ENCODE measurements around the gene CRB2.

DNA sequence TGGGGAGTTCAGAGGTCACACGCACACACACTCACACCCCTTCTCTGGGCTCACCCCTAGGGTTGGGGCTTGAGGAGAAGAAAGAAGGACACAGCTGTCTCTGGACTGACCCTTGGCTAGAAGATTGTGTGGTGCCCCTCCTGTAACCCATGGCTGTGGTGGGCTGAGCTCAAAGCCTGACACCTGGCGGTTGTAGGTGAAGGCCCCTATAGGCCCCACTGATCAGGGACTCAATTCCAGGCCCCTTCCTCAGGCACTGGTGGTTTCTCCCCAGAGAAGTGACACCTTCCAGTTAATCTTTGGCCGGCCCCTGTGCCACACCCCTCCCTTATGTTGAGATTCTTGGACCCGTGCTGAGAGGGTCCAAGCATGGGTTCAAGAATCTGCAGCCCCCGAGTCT lies 35.2 kb upstream of the CRB2 start:
- TF ChIP-seq, protein P1, sequence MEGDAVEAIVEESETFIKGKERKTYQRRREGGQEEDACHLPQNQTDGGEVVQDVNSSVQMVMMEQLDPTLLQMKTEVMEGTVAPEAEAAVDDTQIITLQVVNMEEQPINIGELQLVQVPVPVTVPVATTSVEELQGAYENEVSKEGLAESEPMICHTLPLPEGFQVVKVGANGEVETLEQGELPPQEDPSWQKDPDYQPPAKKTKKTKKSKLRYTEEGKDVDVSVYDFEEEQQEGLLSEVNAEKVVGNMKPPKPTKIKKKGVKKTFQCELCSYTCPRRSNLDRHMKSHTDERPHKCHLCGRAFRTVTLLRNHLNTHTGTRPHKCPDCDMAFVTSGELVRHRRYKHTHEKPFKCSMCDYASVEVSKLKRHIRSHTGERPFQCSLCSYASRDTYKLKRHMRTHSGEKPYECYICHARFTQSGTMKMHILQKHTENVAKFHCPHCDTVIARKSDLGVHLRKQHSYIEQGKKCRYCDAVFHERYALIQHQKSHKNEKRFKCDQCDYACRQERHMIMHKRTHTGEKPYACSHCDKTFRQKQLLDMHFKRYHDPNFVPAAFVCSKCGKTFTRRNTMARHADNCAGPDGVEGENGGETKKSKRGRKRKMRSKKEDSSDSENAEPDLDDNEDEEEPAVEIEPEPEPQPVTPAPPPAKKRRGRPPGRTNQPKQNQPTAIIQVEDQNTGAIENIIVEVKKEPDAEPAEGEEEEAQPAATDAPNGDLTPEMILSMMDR (IDR thresholded peaks at IDR 0.05; ENCODE audit: insufficient read depth, low read length), result no peak
- TF ChIP-seq, protein P2, sequence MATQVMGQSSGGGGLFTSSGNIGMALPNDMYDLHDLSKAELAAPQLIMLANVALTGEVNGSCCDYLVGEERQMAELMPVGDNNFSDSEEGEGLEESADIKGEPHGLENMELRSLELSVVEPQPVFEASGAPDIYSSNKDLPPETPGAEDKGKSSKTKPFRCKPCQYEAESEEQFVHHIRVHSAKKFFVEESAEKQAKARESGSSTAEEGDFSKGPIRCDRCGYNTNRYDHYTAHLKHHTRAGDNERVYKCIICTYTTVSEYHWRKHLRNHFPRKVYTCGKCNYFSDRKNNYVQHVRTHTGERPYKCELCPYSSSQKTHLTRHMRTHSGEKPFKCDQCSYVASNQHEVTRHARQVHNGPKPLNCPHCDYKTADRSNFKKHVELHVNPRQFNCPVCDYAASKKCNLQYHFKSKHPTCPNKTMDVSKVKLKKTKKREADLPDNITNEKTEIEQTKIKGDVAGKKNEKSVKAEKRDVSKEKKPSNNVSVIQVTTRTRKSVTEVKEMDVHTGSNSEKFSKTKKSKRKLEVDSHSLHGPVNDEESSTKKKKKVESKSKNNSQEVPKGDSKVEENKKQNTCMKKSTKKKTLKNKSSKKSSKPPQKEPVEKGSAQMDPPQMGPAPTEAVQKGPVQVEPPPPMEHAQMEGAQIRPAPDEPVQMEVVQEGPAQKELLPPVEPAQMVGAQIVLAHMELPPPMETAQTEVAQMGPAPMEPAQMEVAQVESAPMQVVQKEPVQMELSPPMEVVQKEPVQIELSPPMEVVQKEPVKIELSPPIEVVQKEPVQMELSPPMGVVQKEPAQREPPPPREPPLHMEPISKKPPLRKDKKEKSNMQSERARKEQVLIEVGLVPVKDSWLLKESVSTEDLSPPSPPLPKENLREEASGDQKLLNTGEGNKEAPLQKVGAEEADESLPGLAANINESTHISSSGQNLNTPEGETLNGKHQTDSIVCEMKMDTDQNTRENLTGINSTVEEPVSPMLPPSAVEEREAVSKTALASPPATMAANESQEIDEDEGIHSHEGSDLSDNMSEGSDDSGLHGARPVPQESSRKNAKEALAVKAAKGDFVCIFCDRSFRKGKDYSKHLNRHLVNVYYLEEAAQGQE (IDR thresholded peaks at IDR 0.05; ENCODE audit: insufficient replicate concordance, low read depth), result no peak
- no peak for TF ChIP-seq POLR2AphosphoS5 (IDR thresholded peaks at IDR 0.05; ENCODE audit: low read depth)
- TF ChIP-seq GABPA (IDR thresholded peaks at IDR 0.05; ENCODE audit: low read depth), result no peak
